Suppressor macrophage (primary cell): ENCODE data around the gene AADAT.

Experiments used
- DNase-seq, 4 experiments: peaks; one replicate each; pipeline ENCODE4 v3.0.0-alpha.2; 2020 to 2022

Gene AADAT

DNA sequence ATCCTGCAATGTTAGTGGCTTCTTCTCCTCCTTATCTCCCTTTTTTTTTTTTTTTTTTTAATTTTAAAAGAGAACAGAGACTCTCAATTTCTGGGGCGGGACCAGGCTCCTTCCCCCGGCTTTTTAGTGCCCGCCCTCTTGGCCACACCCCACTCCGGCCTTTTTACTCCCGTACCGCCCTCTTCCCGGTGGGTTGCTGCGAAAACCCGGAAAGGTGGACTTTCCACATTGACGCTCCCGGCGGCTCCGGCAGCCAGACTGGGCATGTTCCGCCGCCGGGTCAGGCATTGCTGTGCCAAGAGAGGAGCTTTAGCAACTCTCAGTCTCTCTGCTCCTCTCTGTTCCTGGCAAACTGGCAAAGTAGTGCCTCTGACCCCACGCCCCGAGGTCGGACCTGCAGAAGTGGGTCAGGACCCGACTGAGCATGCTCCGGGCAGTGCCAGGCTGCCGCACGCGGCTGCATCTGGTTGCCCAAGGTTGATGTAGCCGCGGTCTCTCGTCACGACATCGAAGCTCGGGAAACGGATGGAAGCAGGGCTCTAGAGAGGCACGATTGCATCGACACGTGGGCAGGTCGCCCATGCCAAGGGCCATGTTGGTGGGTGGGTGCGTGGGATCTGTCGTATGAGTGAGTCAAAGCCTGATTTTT is 62.5 kb downstream of the AADAT start:
- peak; percentile 94 to 98 (median 96) for DNase-seq

DNA sequence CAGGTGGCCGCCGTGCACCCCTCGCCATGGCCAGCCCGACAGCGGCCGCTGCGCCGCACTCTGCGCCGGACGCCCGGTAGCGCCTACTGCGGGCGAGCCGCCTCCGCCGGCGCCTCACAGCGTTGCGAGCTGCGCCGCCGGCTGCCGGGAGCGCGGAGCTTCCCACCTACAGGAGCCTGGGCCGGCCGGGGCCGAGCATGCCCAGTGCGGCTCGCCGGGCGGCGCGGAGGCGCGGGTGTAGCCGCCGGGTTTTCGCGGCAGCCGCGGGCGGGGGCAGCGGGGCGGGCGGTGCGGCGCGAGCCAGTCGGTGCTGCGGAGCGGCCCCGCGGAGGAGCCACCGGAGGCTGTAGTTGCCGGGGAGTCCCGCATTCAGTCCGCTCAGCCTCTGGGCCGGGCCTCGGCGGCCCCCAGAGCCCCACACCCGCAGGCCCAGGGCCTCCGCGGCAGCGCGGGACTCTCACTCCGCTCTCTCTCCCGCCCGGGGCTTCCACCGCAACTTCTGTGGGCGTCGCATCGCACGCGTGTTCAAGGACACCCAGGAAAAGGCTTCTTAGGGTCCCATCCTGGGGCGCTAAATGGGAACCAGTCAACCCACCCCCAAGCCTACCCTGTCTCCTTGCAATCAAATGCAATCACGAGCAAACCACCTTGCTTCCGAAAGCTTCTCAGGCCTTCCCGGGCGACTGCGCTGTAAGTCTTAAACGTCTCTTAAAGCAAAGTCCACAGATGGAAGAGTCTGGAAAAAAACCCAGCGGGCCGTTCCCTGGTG is 63.3 kb downstream of the AADAT start, which contains the start of gene MFAP3L:
Gene MFAP3L, minus strand, starts transcription at position 143 of the 769 bp plus-strand sequence. CDS start 20,518 bp downstream, outside the sequence.
- peak; percentile 89 to 98 (median 94) for DNase-seq

DNA sequence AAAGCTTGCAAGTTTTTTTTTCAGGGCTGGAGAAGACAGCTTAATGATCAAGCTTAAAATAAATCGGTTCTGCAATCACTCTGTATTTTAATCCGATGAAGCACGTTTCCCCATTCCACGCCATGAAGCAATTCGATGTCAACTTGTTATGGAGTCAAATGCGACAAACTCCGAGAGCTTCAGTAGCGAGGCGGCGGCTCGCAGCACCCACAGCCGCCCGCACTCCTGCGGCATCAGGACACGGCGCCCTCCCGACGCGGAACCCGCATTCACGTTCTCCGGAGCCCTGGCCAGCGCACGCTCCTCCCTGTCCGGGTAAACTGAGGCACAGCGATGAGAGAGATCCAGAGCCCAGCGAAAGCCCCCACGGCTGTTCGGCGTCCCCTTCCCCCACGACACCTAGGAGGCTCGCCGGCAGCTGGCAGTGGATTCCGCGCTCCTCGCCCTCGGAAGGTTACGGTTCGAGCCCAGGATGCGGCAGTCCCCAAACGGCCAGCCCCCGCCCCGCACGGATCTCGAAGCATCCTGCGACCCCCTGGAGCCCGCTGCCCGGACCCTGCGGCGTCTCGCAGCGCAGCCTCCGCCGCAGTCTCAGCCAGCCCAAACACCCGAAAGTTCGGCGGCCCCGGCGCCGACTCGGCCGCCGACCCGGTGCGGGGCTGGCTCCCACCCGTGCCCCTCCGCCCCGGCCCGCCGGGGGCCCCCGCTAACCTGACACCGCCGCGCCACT is 64.1 kb downstream of the AADAT start:
- peak in 1 of 4 experiments; percentile 11 for DNase-seq

- peak in 1 of 4 experiments; percentile 7 for DNase-seq
Observed at GRCh38 chr4:170022211-170022610, 67.5 kb downstream of the AADAT start.

DNA sequence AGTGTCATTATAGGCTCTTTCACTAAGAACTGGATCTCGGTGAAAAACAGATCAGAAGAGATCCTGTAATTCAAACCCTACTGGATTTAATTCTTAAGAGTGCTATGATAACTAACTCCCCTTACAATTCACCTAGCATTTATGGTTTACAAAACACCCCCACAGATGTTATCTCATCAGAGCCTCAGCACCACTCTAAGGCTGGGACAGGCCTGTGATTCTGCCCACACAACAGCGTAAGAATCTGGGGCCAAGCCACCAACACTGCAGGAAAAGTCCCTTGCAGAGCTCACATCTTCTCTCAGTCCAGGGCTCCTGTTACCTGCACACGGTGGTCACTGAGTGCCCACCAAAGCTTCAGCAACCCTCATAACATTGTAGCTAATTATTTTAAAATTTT is 72.5 kb downstream of the AADAT start:
- no peak for DNase-seq

GRCh38 chr4:170015285-170015684 is 74.5 kb downstream of the AADAT start:
- no peak for DNase-seq

DNA sequence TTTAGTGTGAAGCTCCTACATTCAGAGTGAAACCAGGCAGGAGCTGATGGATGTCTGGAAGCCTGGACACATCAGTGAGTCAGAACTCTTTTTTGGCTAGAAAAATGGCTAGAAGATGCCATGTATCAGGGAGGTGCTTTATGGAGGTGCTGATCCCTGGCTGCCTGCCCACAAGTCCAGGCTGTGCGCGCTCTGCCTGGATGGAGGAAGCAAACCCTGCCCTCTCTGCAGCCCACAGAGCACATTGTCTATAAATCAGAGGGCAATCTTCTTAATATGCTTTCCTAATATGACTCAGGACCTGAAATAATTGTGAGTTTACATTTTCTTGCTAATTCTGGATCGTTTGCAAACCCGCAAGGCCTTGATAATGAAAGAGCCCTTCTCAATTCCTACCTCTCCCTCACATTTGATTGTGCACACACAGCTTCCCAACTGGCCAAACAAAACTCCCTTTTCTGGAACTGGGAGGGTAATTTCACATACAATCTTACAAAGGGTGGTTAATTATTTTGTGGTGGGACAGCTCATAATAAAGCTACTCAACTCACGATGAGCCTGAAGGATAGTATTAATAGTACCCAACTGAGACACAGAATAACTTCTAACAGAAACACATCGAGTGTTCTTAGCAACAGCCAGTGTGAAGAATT is 75.3 kb downstream of the AADAT start:
- no peak for DNase-seq

- no peak for DNase-seq
Observed at GRCh38 chr4:170012629-170012958, 77.2 kb downstream of the AADAT start.

DNA sequence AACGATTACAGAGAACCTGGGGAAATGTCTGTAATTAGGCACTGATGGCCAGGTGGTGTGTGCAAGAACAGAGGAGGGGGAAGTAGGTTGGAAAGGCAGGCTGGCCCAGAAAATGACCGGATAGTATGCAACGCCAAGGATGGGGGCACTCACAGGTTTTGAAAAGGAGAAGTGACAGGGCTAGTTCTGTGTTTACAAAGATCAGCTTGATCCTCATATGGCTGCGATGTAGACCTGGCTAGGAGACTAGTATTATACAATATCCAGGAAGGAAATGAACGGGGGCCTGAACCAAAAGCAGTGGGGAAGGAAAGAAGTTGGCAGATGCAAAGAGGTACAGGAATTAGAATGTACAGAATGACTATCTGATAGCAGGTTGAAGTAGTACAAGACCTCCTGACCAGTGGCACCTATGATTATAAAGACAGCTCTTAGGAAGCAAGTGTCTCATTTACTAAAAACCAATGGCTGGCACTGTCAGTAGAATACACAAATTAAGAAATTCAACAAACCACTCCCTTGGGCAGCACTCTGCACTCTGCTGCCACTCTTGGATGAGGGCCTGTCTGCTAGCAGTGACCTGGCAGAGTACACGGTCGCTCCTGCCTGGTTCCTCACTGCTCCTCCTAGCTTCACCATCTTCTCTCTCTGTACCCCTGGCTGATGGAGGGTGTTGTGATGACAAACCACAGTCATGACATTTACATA is 77.7 kb downstream of the AADAT start:
- no peak for DNase-seq
